Measurements from ENCODE around the gene CAMKK1. TPM values are rescaled to one million over a fixed set of nuclear protein-coding genes. Genes with fewer than 3 reads are reported as not detected.

The CAMKK1 gene
- total RNA-seq, 1 donor from 2014 or later: 3.6 TPM

- Histone ChIP-seq H3K4me1 (peaks cover 9 to 17% of the 10 kb centered on the region in 2 donors), H3K36me3 (no peaks in the 10 kb centered on the region), H3K4me3 (no peak within 1 kb of the TSS), H3K27me3 (no peaks in the 10 kb centered on the region), H3K27ac (peak within 1 kb of the TSS; percentile 50 to 88), H3K9me3 (no peaks in the 10 kb centered on the region)
- TF ChIP-seq CTCF (IDR thresholded peaks at IDR 0.05): no peak
- no peak for DNase-seq (ENCODE audit: low spot score in 2 of 2)
- intact Hi-C loops (cut with DNase I): loop anchor here (2.0 kb wide), 1 partner anchor 159 kb away; no protein-coding TSS in a partner anchor
These were observed 23.3 kb upstream of the CAMKK1 start, which contains the start of gene P2RX1 for GRCh38 chr17:3915995-3916696. Gene P2RX1 (minus strand): TSS chr17:3916465. CDS start chr17:3916225, 240 bp downstream.

- H3K27me3 ChIP-seq: no peaks in the 10 kb centered on the region
- no peak for DNase-seq (ENCODE audit: low spot score in 2 of 2)
- H3K4me1 ChIP-seq: peaks cover 7 to 16% of the 10 kb centered on the region in 2 donors
- intact Hi-C loops (cut with DNase I): no loop called here
- peak overlapping the region in 1 of 2 donors; percentile 88 for H3K27ac ChIP-seq
- no peak overlapping the region for H3K4me3 ChIP-seq
- H3K36me3 ChIP-seq: no peaks in the 10 kb centered on the region
- H3K9me3 ChIP-seq: no peaks in the 10 kb centered on the region
- no peak for TF ChIP-seq CTCF (IDR thresholded peaks at IDR 0.05)
These were observed 22.7 kb upstream of the CAMKK1 start for GRCh38 chr17:3915581-3915994.

DNA sequence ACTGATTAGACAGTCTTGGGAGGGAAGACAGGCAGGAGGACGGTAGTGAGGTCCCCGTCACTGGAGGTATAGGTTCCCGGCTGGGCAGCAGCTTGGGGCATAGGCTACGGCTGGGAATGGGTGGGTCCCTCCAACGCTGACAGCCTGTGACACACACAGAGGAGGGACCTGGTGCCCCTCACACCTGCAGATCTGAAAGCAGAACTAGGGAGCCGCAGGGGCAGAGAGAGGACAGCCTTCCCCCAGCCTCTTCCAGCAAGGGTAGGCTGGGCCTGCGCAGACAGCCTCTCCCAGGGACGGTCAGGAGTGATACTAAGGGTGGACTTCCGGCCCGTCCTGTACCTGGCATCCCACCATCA is 21.4 kb upstream of the CAMKK1 start:
- no peaks in the 10 kb centered on the region for H3K36me3 ChIP-seq
- peaks cover 5 to 16% of the 10 kb centered on the region in 2 donors for H3K4me1 ChIP-seq
- DNase-seq (ENCODE audit: low spot score in 2 of 2): no peak
- no peaks in the 10 kb centered on the region for H3K9me3 ChIP-seq
- H3K4me3 ChIP-seq: no peak overlapping the region
- H3K27me3 ChIP-seq: no peaks in the 10 kb centered on the region
- peak overlapping the region; percentile 39 to 51 for H3K27ac ChIP-seq
- no peak for TF ChIP-seq CTCF (IDR thresholded peaks at IDR 0.05)
- intact Hi-C loops (cut with DNase I): loop anchor here (1.0 to 5.0 kb wide), 2 partner anchors 47 to 90 kb away; no protein-coding TSS in a partner anchor

DNA sequence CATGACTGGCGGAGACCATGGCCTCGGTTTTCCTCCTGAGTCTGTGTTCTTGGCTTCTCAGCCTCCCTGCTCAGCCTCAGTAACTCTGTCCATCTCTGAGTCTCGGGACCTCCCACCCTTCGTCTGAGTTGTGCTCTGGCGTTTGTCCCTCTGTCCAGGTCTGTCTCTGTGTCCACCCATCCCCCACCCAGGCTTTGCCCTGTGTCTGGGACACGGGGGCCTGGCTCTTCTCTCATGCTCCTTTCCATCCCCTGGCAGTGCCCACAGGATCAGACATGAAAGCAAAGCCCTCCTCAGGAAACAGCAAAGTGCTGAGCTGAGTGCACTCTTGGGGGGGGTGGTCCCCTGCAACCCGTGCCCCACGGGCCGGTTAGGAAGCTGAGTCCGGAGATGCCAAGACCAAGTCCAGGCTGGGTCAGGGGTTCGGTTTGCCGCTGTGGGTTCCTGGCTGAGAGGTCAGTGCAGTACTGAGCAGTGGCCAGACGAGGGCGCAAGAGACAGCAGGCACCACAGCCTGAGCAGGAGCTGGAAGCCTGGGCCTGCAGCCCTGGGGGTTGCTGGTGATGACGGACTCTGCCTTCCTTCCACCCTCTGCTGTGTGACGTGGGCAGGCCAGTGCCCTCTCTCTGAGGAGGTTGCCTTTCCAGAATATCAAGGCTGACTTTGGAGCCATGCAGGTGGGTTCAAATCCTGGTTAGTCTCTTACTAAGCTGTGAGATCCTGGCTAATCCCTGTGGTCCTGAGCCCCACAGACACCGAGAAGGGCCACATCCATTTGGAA is 20.9 kb upstream of the CAMKK1 start:
- H3K27ac ChIP-seq: peak overlapping the region; percentile 39 to 51
- no peaks in the 10 kb centered on the region for H3K27me3 ChIP-seq
- TF ChIP-seq CTCF (IDR thresholded peaks at IDR 0.05): peak; percentile 98 to 100 (median 98)
- peak in 1 of 2 donors; percentile 90 for DNase-seq (ENCODE audit: low spot score in 2 of 2)
- H3K9me3 ChIP-seq: no peaks in the 10 kb centered on the region
- H3K36me3 ChIP-seq: no peaks in the 10 kb centered on the region
- peaks cover 3 to 14% of the 10 kb centered on the region in 2 donors for H3K4me1 ChIP-seq
- intact Hi-C loops (cut with DNase I): loop anchor here (1.0 to 5.0 kb wide), 2 partner anchors 46 to 91 kb away; no protein-coding TSS in a partner anchor
- H3K4me3 ChIP-seq: no peak overlapping the region

- Histone ChIP-seq H3K36me3 (no peaks in the 10 kb centered on the region), H3K27me3 (no peaks in the 10 kb centered on the region), H3K9me3 (no peaks in the 10 kb centered on the region), H3K27ac (no peak overlapping the region), H3K4me1 (peaks cover 0 to 11% of the 10 kb centered on the region in 2 donors), H3K4me3 (no peak overlapping the region)
- intact Hi-C loops (cut with DNase I): loop anchor here (5.0 kb wide), 1 partner anchor 46 kb away; no protein-coding TSS in a partner anchor
- no peak for DNase-seq (ENCODE audit: low spot score in 2 of 2)
- TF ChIP-seq CTCF (IDR thresholded peaks at IDR 0.05): no peak
These were observed 20.0 kb upstream of the CAMKK1 start for GRCh38 chr17:3912827-3913226.
